ENCODE measurements around the gene RPS6KA5.
"Not testable (repeated sequence)": the region's sequence is repeated elsewhere in the genome, so short reads cannot be mapped to it uniquely, and the experiment has no call there.

Gene RPS6KA5

DNA sequence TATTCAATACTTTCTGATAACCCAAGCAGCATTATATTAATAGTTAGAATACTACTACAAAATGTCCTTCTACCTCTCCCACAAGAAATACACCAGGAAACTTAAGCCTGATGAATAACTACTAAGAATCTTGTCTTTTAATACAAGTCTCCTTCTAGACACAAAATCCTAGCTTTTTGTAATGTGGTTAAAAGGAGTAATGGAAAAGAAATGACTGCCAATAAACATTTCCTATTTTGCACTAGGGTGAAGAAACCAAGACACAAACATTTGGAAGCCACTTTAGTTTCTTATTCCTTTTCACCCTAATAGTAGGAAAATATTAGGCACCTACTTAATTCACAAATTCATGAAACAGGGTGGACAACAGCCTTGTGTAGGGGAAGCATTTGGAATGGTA, 192.9 kb downstream of the RPS6KA5 start:
- Mint-ChIP-seq H3K4me1 (ENCODE audit: low read depth) (no peaks in the 10 kb centered on the region), H3K36me3 (ENCODE audit: low read depth) (peaks cover 7% of the 10 kb centered on the region), H3K27me3 (no peaks in the 10 kb centered on the region), H3K4me3 (no peak overlapping the region), H3K27ac (no peak overlapping the region), H3K9me3 (no peaks in the 10 kb centered on the region)
- intact Hi-C loops (cut with micrococcal nuclease): no loop called here

DNA sequence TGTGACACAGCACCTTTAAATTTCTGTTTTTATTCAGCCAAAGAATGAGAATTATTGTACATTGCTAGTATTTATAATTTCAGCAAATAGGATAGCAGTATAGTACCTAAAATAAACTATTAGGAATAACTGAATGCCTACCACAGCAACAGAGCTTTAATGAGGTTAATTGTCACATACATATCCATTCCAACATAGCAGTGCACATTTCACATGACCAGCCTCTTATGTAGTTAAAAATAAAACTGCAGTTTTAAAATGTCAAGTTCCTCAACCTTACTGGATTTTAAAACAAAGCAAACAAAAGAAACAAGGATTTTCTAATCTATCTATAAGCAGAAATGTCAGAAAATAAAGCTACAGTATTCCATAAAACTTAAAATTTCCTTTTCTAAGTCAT, 193.6 kb downstream of the RPS6KA5 start:
- Mint-ChIP-seq H3K9me3 (no peaks in the 10 kb centered on the region), H3K27ac (no peak overlapping the region), H3K4me1 (ENCODE audit: low read depth) (no peaks in the 10 kb centered on the region), H3K27me3 (no peaks in the 10 kb centered on the region), H3K4me3 (no peak overlapping the region), H3K36me3 (ENCODE audit: low read depth) (peaks cover 3% of the 10 kb centered on the region)
- intact Hi-C loops (cut with micrococcal nuclease): no loop called here

DNA sequence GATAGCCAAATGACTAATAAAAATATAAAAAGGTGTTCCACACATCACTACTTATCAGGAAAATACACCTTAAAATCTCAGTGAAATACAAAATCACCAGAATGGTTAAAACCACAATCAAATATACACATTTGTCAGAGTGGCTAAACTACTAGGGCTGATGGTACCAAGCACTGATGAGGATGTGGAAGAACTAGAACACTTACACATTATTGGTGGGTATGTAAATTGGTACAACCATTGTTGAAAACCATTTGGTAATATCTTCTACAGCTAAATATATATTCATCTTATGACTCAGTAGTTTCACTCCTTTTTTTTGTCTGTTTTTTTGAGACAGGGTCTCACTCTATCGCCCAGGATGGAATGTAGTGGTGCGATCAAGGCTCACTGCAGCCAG, 195.7 kb downstream of the RPS6KA5 start:
- Mint-ChIP-seq H3K9me3 (no peaks in the 10 kb centered on the region), H3K4me1 (ENCODE audit: low read depth) (no peaks in the 10 kb centered on the region), H3K27ac (no peak overlapping the region), H3K27me3 (no peaks in the 10 kb centered on the region), H3K4me3 (no peak overlapping the region), H3K36me3 (ENCODE audit: low read depth) (no peaks in the 10 kb centered on the region)
- intact Hi-C loops (cut with micrococcal nuclease): no loop called here

DNA sequence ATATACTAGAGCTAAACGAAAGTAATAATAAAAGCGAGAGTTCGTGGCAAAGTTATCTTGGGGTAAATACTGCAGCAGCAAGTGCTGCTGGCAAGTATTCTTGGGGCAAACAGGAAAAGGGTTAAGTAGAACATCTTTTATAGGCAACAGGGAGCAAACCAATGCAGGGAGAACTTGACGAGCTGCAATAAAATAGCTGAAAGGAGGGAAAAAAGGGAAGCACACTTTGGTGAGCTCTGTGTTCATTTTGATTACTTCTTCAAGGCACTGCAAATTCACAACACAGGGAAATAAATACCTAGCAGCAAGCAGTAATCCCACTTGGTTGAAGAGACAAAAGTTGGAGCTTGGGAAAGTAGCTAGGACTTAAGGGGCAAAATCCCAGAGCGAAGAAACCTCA, 201.9 kb downstream of the RPS6KA5 start:
- Mint-ChIP-seq H3K36me3 (ENCODE audit: low read depth) (no peaks in the 10 kb centered on the region), H3K27ac (no peak overlapping the region), H3K4me3 (no peak overlapping the region), H3K27me3 (no peaks in the 10 kb centered on the region), H3K4me1 (ENCODE audit: low read depth) (no peaks in the 10 kb centered on the region), H3K9me3 (no peaks in the 10 kb centered on the region)
- intact Hi-C loops (cut with micrococcal nuclease): no loop called here

DNA sequence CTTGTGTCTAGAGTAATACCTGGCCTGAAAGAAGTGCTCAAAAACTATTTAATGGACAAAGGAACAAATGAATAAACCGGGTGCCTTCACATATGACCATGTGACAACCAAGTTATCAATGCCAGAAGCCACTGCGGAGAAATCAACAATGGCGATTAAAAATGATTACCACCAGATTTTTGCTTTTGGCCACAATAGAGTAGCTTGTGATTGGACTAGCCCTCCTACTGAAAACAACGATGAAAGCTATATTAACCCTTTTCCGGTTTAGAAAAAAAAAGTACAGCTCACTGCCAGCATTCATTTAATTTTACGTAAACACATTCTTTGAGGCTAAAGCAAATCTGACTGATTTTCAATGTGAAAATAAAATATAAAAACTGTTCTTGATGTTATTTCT, 202.6 kb downstream of the RPS6KA5 start:
- Mint-ChIP-seq H3K9me3 (no peaks in the 10 kb centered on the region), H3K4me3 (no peak overlapping the region), H3K36me3 (ENCODE audit: low read depth) (no peaks in the 10 kb centered on the region), H3K27ac (no peak overlapping the region), H3K4me1 (ENCODE audit: low read depth) (no peaks in the 10 kb centered on the region), H3K27me3 (no peaks in the 10 kb centered on the region)
- intact Hi-C loops (cut with micrococcal nuclease): no loop called here

DNA sequence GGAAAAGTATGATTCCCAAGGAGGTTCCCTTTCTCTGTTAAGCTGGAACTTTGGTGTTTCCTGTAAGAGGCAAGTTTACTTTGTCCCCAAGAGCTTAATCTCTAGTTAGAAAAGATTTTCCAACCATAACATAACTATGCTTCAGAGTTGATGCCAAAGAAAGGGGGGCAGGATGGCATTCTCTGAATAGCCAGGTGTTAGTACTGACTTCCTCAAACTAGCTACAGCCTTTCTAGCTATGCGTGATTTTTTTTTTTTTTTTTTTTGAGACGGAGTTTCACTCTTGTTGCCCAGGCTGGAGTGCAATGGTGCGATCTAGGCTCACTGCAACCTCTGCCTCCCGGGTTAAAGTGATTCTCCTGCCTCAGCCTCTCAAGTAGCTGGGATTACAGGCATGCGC, 204.3 kb downstream of the RPS6KA5 start:
- H3K9me3 Mint-ChIP-seq: not testable (repeated sequence)

DNA sequence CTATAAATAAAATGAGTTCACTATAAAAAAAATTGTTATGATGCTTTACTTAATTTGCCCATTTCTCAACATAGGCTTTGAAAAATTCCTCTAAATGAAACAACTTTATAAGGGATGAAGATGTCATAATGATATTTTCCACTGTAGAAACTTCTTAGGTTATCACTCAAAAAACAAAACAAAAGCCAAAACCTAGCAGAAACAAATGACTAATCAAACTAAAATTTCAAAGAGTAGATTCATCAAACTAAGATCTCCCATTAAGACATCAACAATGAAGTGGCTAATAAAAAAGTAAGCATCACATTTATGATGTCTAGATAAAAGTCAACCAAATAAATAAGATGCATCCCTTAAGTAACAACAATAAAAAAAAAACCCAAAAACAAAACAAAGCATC, 207.3 kb downstream of the RPS6KA5 start:
- H3K4me1 Mint-ChIP-seq (ENCODE audit: low read depth): no peaks in the 10 kb centered on the region
- no peaks in the 10 kb centered on the region for H3K27me3 Mint-ChIP-seq
- no peaks in the 10 kb centered on the region for H3K36me3 Mint-ChIP-seq (ENCODE audit: low read depth)
- H3K9me3 Mint-ChIP-seq: no peaks in the 10 kb centered on the region
- intact Hi-C loops (cut with micrococcal nuclease): no loop called here
- H3K27ac Mint-ChIP-seq: no peak overlapping the region
- no peak overlapping the region for H3K4me3 Mint-ChIP-seq

More for the DNA sequence above, 204.3 kb downstream of the RPS6KA5 start:
- H3K27me3 Mint-ChIP-seq; H3K36me3 Mint-ChIP-seq (ENCODE audit: low read depth); H3K4me3 Mint-ChIP-seq; H3K27ac Mint-ChIP-seq; H3K4me1 Mint-ChIP-seq (ENCODE audit: low read depth); intact Hi-C loops (cut with micrococcal nuclease): not testable (repeated sequence)

DNA sequence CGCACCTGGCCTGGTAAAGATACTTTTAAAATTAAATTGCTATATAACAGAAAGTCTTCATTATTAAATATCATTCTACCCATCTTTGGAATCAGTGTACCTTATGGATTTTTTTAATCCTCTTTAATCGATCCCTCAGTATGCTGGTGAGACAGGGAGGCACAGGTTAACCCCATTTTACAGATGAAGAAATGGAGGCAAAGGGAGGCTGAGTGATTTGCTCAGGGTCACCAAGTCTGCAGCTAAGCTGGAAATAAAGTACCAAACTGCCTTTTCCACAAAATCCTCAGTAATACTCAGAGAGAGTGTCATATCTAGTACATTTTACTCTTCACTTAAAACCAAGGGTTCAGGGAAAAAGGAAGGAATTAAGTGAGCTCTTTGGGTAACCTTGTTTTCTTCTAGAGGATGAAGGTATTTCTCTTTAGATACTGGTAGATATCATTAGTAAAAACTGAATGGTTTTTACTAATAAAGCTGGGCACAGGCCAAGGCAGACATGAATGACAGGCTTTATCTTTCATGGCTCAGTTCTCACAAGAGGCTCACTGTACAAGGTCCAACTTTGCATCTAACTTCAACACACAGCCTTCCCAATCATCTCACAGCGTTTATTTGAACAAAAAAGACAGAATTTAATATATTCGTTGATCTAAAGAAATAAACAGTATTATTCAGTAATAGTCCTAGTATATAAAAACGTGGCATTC, 209.0 kb downstream of the RPS6KA5 start:
- Mint-ChIP-seq H3K4me1 (ENCODE audit: low read depth) (no peaks in the 10 kb centered on the region), H3K27me3 (no peaks in the 10 kb centered on the region), H3K27ac (no peak overlapping the region), H3K4me3 (no peak overlapping the region), H3K9me3 (no peaks in the 10 kb centered on the region), H3K36me3 (ENCODE audit: low read depth) (no peaks in the 10 kb centered on the region)
- intact Hi-C loops (cut with micrococcal nuclease): no loop called here

DNA sequence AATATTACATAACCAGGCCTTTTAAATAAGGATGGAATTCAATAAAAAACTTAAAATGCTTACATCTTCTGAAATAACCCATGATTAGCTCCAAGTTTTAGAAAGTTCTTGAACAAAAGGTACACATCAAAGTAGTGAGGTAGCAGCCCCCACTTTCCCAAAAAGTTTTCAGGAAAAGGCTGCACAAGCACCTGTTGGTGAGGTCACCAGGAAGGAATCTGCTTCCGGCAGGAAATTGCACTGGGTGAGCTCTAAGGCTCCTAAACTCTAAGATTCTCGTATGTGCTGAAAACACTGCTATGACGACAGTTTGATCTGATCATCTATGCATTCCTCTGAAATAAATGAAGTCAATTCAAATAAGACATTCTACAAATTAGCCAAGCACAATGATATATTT, 210.0 kb downstream of the RPS6KA5 start:
- no peak overlapping the region for H3K4me3 Mint-ChIP-seq
- H3K4me1 Mint-ChIP-seq (ENCODE audit: low read depth): no peaks in the 10 kb centered on the region
- H3K27ac Mint-ChIP-seq: no peak overlapping the region
- intact Hi-C loops (cut with micrococcal nuclease): no loop called here
- no peaks in the 10 kb centered on the region for H3K9me3 Mint-ChIP-seq
- no peaks in the 10 kb centered on the region for H3K27me3 Mint-ChIP-seq
- H3K36me3 Mint-ChIP-seq (ENCODE audit: low read depth): no peaks in the 10 kb centered on the region

DNA sequence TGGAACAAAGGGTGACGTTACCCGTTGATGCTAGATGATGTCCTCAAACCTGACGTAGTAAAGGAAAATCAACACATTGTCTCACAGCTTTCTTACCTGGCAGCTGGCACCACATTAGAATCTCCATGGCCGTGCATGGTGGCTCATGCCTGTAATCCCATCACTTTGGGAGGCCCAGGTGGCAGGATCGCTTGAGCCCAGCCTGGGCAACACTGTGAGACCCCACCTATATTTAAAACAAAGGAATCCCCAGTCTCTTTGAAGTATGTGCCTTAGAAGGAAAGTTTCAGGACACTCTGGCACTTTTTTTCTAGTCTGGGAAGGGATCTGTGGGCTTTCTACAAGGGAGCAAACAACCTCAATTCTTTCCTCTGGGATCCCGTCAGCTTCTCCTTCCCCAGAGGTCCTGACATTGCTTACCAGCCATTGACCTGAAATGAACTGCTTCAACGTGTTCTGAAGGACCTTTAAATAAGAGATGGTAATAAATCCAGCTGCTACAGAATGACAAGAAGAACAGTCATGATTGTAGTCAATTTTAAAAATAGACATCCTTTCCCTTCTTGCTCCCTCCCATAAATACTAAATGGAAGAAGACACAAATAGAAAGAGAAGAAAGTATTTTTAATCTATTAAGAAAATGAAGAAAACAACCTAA, 210.5 kb downstream of the RPS6KA5 start:
- intact Hi-C loops (cut with micrococcal nuclease): no loop called here
- Mint-ChIP-seq H3K9me3 (no peaks in the 10 kb centered on the region), H3K27ac (no peak overlapping the region)

DNA sequence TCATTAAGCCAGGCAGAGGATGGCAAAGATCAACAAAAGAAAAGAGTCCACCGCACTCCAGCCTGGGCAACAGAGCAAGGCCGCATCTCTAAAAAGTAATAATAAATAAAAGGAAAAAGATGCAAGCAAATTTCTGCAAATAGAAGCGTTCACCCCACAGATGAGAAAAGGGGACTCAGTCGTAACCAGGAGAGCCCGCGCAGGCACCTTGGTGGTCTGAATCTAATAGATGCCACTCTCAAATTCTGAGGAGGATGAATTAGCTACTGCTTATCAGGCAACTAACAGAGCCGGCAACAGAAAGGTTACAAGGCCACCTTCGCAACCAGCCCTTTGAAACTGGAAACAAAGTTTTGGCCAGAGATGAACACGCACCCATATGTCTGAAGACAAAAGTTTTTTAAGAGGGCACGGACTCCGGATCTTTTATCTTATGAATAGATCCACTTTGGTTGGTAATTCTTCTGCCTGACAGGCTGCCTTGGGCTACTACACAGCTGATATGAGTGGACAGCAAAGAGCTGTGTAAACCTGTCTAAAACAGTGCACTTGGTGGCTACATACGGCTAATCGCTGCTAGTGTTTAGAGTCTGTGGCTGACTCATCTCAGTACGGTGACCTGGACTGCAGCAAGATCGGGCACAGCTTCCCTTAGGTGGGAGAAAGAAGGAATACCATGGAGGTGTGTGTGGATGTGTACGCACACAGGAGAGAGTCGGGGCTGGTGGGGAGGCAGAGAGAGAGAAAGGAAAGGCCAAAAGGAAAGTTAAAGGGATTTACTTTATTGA, 211.3 kb downstream of the RPS6KA5 start:
- H3K27me3 Mint-ChIP-seq: no peaks in the 10 kb centered on the region
- intact Hi-C loops (cut with micrococcal nuclease): no loop called here
- H3K4me3 Mint-ChIP-seq: no peak overlapping the region
- H3K36me3 Mint-ChIP-seq (ENCODE audit: low read depth): no peaks in the 10 kb centered on the region
- no peak overlapping the region for H3K27ac Mint-ChIP-seq
- no peaks in the 10 kb centered on the region for H3K9me3 Mint-ChIP-seq
- no peaks in the 10 kb centered on the region for H3K4me1 Mint-ChIP-seq (ENCODE audit: low read depth)

More for the DNA sequence above, 210.5 kb downstream of the RPS6KA5 start:
- H3K4me1 Mint-ChIP-seq (ENCODE audit: low read depth): no peaks in the 10 kb centered on the region
- H3K36me3 Mint-ChIP-seq (ENCODE audit: low read depth): no peaks in the 10 kb centered on the region
- no peaks in the 10 kb centered on the region for H3K27me3 Mint-ChIP-seq
- no peak overlapping the region for H3K4me3 Mint-ChIP-seq

DNA sequence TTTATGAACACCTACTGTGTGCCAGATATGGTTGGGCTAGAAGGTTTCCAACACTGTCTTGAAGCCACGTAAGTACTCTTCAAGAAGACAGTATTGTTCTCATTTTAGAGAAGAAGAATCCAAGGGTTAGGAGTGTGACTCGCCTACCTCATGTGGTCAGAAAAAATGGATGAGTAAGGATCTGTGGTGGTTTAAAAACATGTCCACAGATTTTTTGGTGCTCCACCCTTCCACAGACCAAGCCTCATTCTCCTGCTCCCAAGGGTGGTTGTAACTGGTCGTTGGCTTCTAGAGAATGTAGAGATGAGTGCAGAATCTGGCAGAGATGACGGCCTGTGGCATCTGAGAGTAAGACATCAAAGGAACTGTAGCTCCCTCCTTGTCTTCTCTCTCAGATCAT, 213.9 kb downstream of the RPS6KA5 start:
- Mint-ChIP-seq H3K4me3 (no peak overlapping the region), H3K27ac (no peak overlapping the region), H3K27me3 (no peaks in the 10 kb centered on the region), H3K36me3 (ENCODE audit: low read depth) (no peaks in the 10 kb centered on the region), H3K4me1 (ENCODE audit: low read depth) (peaks cover 6% of the 10 kb centered on the region), H3K9me3 (no peaks in the 10 kb centered on the region)
- intact Hi-C loops (cut with micrococcal nuclease): no loop called here

DNA sequence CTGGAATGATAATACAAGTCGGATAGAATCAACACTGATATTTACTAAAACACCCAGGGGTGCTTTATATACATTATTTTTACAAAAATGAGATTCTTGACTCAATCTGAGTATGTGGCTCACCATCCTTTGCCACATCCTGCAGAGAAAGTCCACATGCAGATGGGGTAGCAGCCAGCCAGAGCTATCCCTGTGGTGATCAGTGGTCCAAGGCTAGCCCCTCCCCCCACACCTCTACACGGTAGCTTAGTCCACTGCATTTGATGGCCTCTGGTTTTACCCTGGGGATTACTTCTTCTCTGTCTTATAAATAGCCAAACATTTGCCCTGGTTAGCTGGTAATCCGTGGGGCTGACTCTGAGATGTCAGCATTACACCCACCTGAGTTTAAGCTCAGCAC, 216.1 kb downstream of the RPS6KA5 start:
- no peaks in the 10 kb centered on the region for H3K36me3 Mint-ChIP-seq (ENCODE audit: low read depth)
- no peaks in the 10 kb centered on the region for H3K27me3 Mint-ChIP-seq
- no peak overlapping the region for H3K27ac Mint-ChIP-seq
- intact Hi-C loops (cut with micrococcal nuclease): no loop called here
- H3K4me3 Mint-ChIP-seq: no peak overlapping the region
- H3K4me1 Mint-ChIP-seq (ENCODE audit: low read depth): peaks cover 12% of the 10 kb centered on the region
- no peaks in the 10 kb centered on the region for H3K9me3 Mint-ChIP-seq

DNA sequence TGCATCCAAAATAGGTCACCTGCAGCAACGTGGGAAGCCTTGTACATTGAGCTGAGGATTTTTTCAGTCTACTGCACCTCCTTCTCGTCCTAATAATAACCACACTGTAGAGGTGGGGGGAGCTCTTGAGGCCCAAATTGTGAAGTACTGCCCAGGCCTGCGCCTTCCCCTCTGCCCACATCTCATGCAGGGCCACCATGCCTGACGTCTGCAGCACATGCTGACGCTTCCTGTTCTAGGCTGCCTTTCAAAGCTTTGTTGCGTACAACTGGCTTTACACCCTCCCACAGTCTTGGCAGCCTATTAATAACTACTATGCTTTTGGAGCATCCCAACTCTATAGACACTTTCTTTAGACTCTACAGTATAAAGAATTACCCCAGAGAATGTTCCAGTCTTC, 217.7 kb downstream of the RPS6KA5 start:
- no peaks in the 10 kb centered on the region for H3K27me3 Mint-ChIP-seq
- no peak overlapping the region for H3K27ac Mint-ChIP-seq
- peaks cover 17% of the 10 kb centered on the region for H3K4me1 Mint-ChIP-seq (ENCODE audit: low read depth)
- no peaks in the 10 kb centered on the region for H3K36me3 Mint-ChIP-seq (ENCODE audit: low read depth)
- no peak overlapping the region for H3K4me3 Mint-ChIP-seq
- no peaks in the 10 kb centered on the region for H3K9me3 Mint-ChIP-seq
- intact Hi-C loops (cut with micrococcal nuclease): no loop called here

All from dendritic cell treated with granulocyte-macrophage colony-stimulating factor and Interleukin-4, amounts not matched to agents 40 ng/mL and 50 ng/mL, for 4 days (primary cell).